GM19372 (cell line): ENCODE results near the gene C9orf40.

Source experiments
- ATAC-seq: cut with Tn5 transposase; IDR thresholded peaks from one replicate; pipeline ENCODE4 v1.9.1; 2021; ENCODE audit warnings: mild to moderate bottlenecking, low read depth, moderate library complexity; ENCODE audit not compliant: unreplicated experiment

The C9orf40 gene

GRCh38 chr9:74942801-74943200, 9.9 kb downstream of the C9orf40 start:
- no peak for ATAC-seq

GRCh38 chr9:74940600-74940999, 12.1 kb downstream of the C9orf40 start:
- ATAC-seq = no peak

- ATAC-seq = no peak
These were observed 17.7 kb downstream of the C9orf40 start for GRCh38 chr9:74935008-74935407.

- no peak for ATAC-seq
These were observed 31.0 kb downstream of the C9orf40 start for GRCh38 chr9:74921737-74922136.

- no peak for ATAC-seq
These were observed 31.6 kb downstream of the C9orf40 start for GRCh38 chr9:74920944-74921626.

GRCh38 chr9:74910036-74910435, 42.7 kb downstream of the C9orf40 start:
- ATAC-seq = no peak

- no peak for ATAC-seq
These were observed 44.0 kb downstream of the C9orf40 start for GRCh38 chr9:74908665-74909064.

- no peak for ATAC-seq
These were observed 45.6 kb downstream of the C9orf40 start for GRCh38 chr9:74907085-74907484.

GRCh38 chr9:74901001-74901400, 51.7 kb downstream of the C9orf40 start:
- no peak for ATAC-seq
